ENCODE results near the gene VWA5B2.

Gene VWA5B2

GRCh38 chr3:184241447-184242296 is 12.3 kb downstream of the VWA5B2 start:
- Histone ChIP-seq H3K4me3 (ENCODE audit: low read depth, low read length) (peak overlapping the region; percentile 52; the same call in 1 of the 2 replicates), H3K27ac (ENCODE audit: low read depth, low read length) (no peak overlapping the region)

GRCh38 chr3:184242297-184242685 is 12.9 kb downstream of the VWA5B2 start:
- Histone ChIP-seq H3K9me3 (ENCODE audit: control insufficient read depth, insufficient read depth, low read length) (no peaks in the 10 kb centered on the region), H3K4me3 (ENCODE audit: low read depth, low read length) (no peak overlapping the region), H3K4me1 (ENCODE audit: control insufficient read depth, insufficient read depth, low read length) (no peaks in the 10 kb centered on the region), H3K27me3 (ENCODE audit: control insufficient read depth, insufficient read depth, low read length) (peaks cover 6% of the 10 kb centered on the region; the same call in 1 of the 2 replicates), H3K36me3 (ENCODE audit: control insufficient read depth, insufficient read depth, low read length) (peaks cover 38% of the 10 kb centered on the region), H3K27ac (ENCODE audit: low read depth, low read length) (no peak overlapping the region), H3K9ac (ENCODE audit: low read depth, low read length) (no peak overlapping the region)

More at GRCh38 chr3:184241447-184242296, 12.3 kb downstream of the VWA5B2 start:
- Histone ChIP-seq H3K9me3 (ENCODE audit: control insufficient read depth, insufficient read depth, low read length) (no peaks in the 10 kb centered on the region), H3K27me3 (ENCODE audit: control insufficient read depth, insufficient read depth, low read length) (peaks cover 6% of the 10 kb centered on the region; the same call in 1 of the 2 replicates), H3K4me1 (ENCODE audit: control insufficient read depth, insufficient read depth, low read length) (no peaks in the 10 kb centered on the region), H3K9ac (ENCODE audit: low read depth, low read length) (no peak overlapping the region), H3K36me3 (ENCODE audit: control insufficient read depth, insufficient read depth, low read length) (peaks cover 38% of the 10 kb centered on the region)

- Histone ChIP-seq H3K27me3 (ENCODE audit: control insufficient read depth, insufficient read depth, low read length) (no peaks in the 10 kb centered on the region), H3K4me3 (ENCODE audit: low read depth, low read length) (peak within 1 kb of the TSS; percentile 79), H3K36me3 (ENCODE audit: control insufficient read depth, insufficient read depth, low read length) (peaks cover 22% of the 10 kb centered on the region), H3K9ac (ENCODE audit: low read depth, low read length) (peak within 1 kb of the TSS; percentile 93), H3K4me1 (ENCODE audit: control insufficient read depth, insufficient read depth, low read length) (no peaks in the 10 kb centered on the region), H3K9me3 (ENCODE audit: control insufficient read depth, insufficient read depth, low read length) (no peaks in the 10 kb centered on the region), H3K27ac (ENCODE audit: low read depth, low read length) (peak within 1 kb of the TSS; percentile 97)
Measured at GRCh38 chr3:184248454-184249411, 19.3 kb downstream of the VWA5B2 start, which contains the start of gene ALG3. TSS of gene ALG3 (minus strand) at chr3:184248962. CDS start at chr3:184248940, 22 bp downstream.

GRCh38 chr3:184249412-184250166 is 20.2 kb downstream of the VWA5B2 start, which contains the start of gene EEF1AKMT4:
TSS of gene EEF1AKMT4 (plus strand) at chr3:184249672. CDS start at chr3:184249695, 23 bp downstream.
- H3K27me3 ChIP-seq (ENCODE audit: control insufficient read depth, insufficient read depth, low read length), result no peaks in the 10 kb centered on the region
- peak within 1 kb of the TSS; percentile 97 for H3K27ac ChIP-seq (ENCODE audit: low read depth, low read length)
- peak within 1 kb of the TSS; percentile 93 for H3K9ac ChIP-seq (ENCODE audit: low read depth, low read length)
- H3K4me1 ChIP-seq (ENCODE audit: control insufficient read depth, insufficient read depth, low read length), result no peaks in the 10 kb centered on the region
- peak within 1 kb of the TSS; percentile 79 for H3K4me3 ChIP-seq (ENCODE audit: low read depth, low read length)
- peaks cover 14% of the 10 kb centered on the region for H3K36me3 ChIP-seq (ENCODE audit: control insufficient read depth, insufficient read depth, low read length)
- no peaks in the 10 kb centered on the region for H3K9me3 ChIP-seq (ENCODE audit: control insufficient read depth, insufficient read depth, low read length)

GRCh38 chr3:184250167-184250828 is 20.9 kb downstream of the VWA5B2 start:
- Histone ChIP-seq H3K36me3 (ENCODE audit: control insufficient read depth, insufficient read depth, low read length) (peaks cover 7% of the 10 kb centered on the region), H3K27me3 (ENCODE audit: control insufficient read depth, insufficient read depth, low read length) (no peaks in the 10 kb centered on the region), H3K9me3 (ENCODE audit: control insufficient read depth, insufficient read depth, low read length) (no peaks in the 10 kb centered on the region), H3K4me3 (ENCODE audit: low read depth, low read length) (peak overlapping the region; percentile 79), H3K27ac (ENCODE audit: low read depth, low read length) (peak overlapping the region; percentile 84), H3K9ac (ENCODE audit: low read depth, low read length) (peak overlapping the region; percentile 93), H3K4me1 (ENCODE audit: control insufficient read depth, insufficient read depth, low read length) (no peaks in the 10 kb centered on the region)

- H3K4me3 ChIP-seq (ENCODE audit: low read depth, low read length), result no peak overlapping the region
- H3K36me3 ChIP-seq (ENCODE audit: control insufficient read depth, insufficient read depth, low read length), result 0 out of 2 replicates have a peak, but pooled peaks cover 5% of the 10 kb centered on the region
- peaks cover 26% of the 10 kb centered on the region for H3K27me3 ChIP-seq (ENCODE audit: control insufficient read depth, insufficient read depth, low read length)
- H3K4me1 ChIP-seq (ENCODE audit: control insufficient read depth, insufficient read depth, low read length), result no peaks in the 10 kb centered on the region
- no peak overlapping the region for H3K9ac ChIP-seq (ENCODE audit: low read depth, low read length)
- no peaks in the 10 kb centered on the region for H3K9me3 ChIP-seq (ENCODE audit: control insufficient read depth, insufficient read depth, low read length)
- H3K27ac ChIP-seq (ENCODE audit: low read depth, low read length), result no peak overlapping the region
Measured at GRCh38 chr3:184255291-184256039, 26.1 kb downstream of the VWA5B2 start.

- H3K27ac ChIP-seq (ENCODE audit: low read depth, low read length), result no peak overlapping the region
- H3K36me3 ChIP-seq (ENCODE audit: control insufficient read depth, insufficient read depth, low read length), result 0 out of 2 replicates have a peak, but pooled peaks cover 5% of the 10 kb centered on the region
- peaks cover 40% of the 10 kb centered on the region for H3K27me3 ChIP-seq (ENCODE audit: control insufficient read depth, insufficient read depth, low read length)
- no peak overlapping the region for H3K9ac ChIP-seq (ENCODE audit: low read depth, low read length)
- H3K4me1 ChIP-seq (ENCODE audit: control insufficient read depth, insufficient read depth, low read length), result no peaks in the 10 kb centered on the region
- no peaks in the 10 kb centered on the region for H3K9me3 ChIP-seq (ENCODE audit: control insufficient read depth, insufficient read depth, low read length)
- H3K4me3 ChIP-seq (ENCODE audit: low read depth, low read length), result no peak overlapping the region
Measured at GRCh38 chr3:184257083-184257915, 27.9 kb downstream of the VWA5B2 start.

- Histone ChIP-seq H3K9ac (ENCODE audit: low read depth, low read length) (no peak overlapping the region), H3K4me1 (ENCODE audit: control insufficient read depth, insufficient read depth, low read length) (peaks cover 6% of the 10 kb centered on the region), H3K4me3 (ENCODE audit: low read depth, low read length) (no peak overlapping the region), H3K27ac (ENCODE audit: low read depth, low read length) (no peak overlapping the region), H3K36me3 (ENCODE audit: control insufficient read depth, insufficient read depth, low read length) (0 out of 2 replicates have a peak, but pooled peaks cover 5% of the 10 kb centered on the region), H3K9me3 (ENCODE audit: control insufficient read depth, insufficient read depth, low read length) (no peaks in the 10 kb centered on the region), H3K27me3 (ENCODE audit: control insufficient read depth, insufficient read depth, low read length) (peaks cover 53% of the 10 kb centered on the region)
Measured at GRCh38 chr3:184258926-184259325, 29.5 kb downstream of the VWA5B2 start.

GRCh38 chr3:184259396-184259877 is 30.1 kb downstream of the VWA5B2 start:
- Histone ChIP-seq H3K27ac (ENCODE audit: low read depth, low read length) (no peak overlapping the region), H3K27me3 (ENCODE audit: control insufficient read depth, insufficient read depth, low read length) (peaks cover 53% of the 10 kb centered on the region), H3K9me3 (ENCODE audit: control insufficient read depth, insufficient read depth, low read length) (no peaks in the 10 kb centered on the region), H3K36me3 (ENCODE audit: control insufficient read depth, insufficient read depth, low read length) (0 out of 2 replicates have a peak, but pooled peaks cover 5% of the 10 kb centered on the region), H3K4me3 (ENCODE audit: low read depth, low read length) (peak overlapping the region; percentile 33; the same call in 1 of the 2 replicates), H3K9ac (ENCODE audit: low read depth, low read length) (no peak overlapping the region), H3K4me1 (ENCODE audit: control insufficient read depth, insufficient read depth, low read length) (peaks cover 6% of the 10 kb centered on the region)

All from HUES48 (cell line).